Activated CD8-positive, alpha-beta T cell treated with anti-CD3 and anti-CD28 coated beads for 36 hours (primary cell): Measurements from ENCODE around the gene CDKN2A. TPM values are rescaled to one million over a fixed set of nuclear protein-coding genes. Genes with fewer than 3 reads are reported as not detected.

ENCODE experiments used
- ATAC-seq: fragments of 200-7000 bp; cut with Tn5 transposase; one replicate; pipeline ENCODE4 v1.10.0; 2021; ENCODE audit warnings: mild to moderate bottlenecking, moderate library complexity
- CTCF ChIA-PET: fragments of 350-600 bp; sonication (Branson Sonifier 250); formaldehyde crosslinking; loops from one replicate; lab custom pipeline; 2021; ENCODE audit warnings: antibody characterized with exemption; lab: Charles Lee
- POLR2A ChIA-PET: fragments of 350-600 bp; sonication (Branson Sonifier 250); formaldehyde crosslinking; loops from one replicate; lab custom pipeline; 2021; ENCODE audit warnings: antibody characterized with exemption; lab: Charles Lee
- DNase-seq: peaks from one replicate; pipeline ENCODE4 v3.0.0-alpha.2; 2020
- H3K27ac Mint-ChIP-seq: one replicate; pipeline ENCODE4 v1.8.0; 2021; ENCODE audit warnings: mild to moderate bottlenecking, mixed read lengths
- H3K27me3 Mint-ChIP-seq: one replicate; pipeline ENCODE4 v1.8.0; 2021; ENCODE audit warnings: mixed read lengths
- H3K36me3 Mint-ChIP-seq: one replicate; pipeline ENCODE4 v1.8.0; 2021; ENCODE audit warnings: low read depth, mixed read lengths
- H3K4me1 Mint-ChIP-seq: one replicate; pipeline ENCODE4 v1.8.0; 2021; ENCODE audit warnings: low read depth, mixed read lengths
- H3K4me3 Mint-ChIP-seq: one replicate; pipeline ENCODE4 v1.8.0; 2021; ENCODE audit warnings: mild to moderate bottlenecking, moderate library complexity, mixed read lengths
- H3K9me3 Mint-ChIP-seq: one replicate; pipeline ENCODE4 v1.8.0; 2021; ENCODE audit warnings: mixed read lengths
- intact Hi-C: fragments of 100-400 bp; cut with micrococcal nuclease; formaldehyde crosslinking; loops from one replicate; pipeline ENCODE4 v1.10.0; 2022
- total RNA-seq, 2 experiments: library from RNA; stranded (reverse); gene quantifications; one replicate each; pipeline ENCODE4 v1.2.3, GENCODE V29; 2021
- TF ChIP-seq, protein P1 (sequence below): fragments of 200-600 bp; IDR thresholded peaks from one replicate; pipeline ENCODE4 v1.8.0; 2022; ENCODE audit warnings: antibody characterized with exemption, mild to moderate bottlenecking

CDKN2A gene
- total RNA-seq, 2 experiments from 2014 or later, result 2.1 to 2.5 TPM

DNA sequence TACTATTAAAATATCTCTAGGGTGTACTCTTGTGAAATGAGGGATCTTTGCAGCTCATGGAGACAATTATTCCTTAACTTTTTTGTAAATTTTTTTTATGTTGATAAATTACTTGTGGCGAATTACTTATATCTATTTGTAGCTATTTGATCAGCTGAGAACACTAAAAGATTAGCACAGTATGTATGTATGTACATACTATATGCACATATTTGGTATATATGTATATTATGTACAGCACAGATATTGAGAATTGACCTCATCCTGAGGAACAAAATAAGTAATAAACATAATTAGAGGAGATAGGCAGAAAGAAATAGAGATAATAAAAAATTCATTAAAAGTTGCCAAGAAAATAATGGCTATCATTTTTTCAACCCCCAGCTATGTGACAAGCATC, 11.8 kb downstream of the CDKN2A start:
- DNase-seq (no peak), ATAC-seq (no peak)
- Mint-ChIP-seq H3K4me3 (no peak overlapping the region), H3K27ac (no peak overlapping the region), H3K27me3 (peaks cover 57% of the 10 kb centered on the region), H3K9me3 (no peaks in the 10 kb centered on the region), H3K4me1 (no peaks in the 10 kb centered on the region), H3K36me3 (no peaks in the 10 kb centered on the region)
- intact Hi-C loops, result no loop called here
- TF ChIP-seq, protein P1, sequence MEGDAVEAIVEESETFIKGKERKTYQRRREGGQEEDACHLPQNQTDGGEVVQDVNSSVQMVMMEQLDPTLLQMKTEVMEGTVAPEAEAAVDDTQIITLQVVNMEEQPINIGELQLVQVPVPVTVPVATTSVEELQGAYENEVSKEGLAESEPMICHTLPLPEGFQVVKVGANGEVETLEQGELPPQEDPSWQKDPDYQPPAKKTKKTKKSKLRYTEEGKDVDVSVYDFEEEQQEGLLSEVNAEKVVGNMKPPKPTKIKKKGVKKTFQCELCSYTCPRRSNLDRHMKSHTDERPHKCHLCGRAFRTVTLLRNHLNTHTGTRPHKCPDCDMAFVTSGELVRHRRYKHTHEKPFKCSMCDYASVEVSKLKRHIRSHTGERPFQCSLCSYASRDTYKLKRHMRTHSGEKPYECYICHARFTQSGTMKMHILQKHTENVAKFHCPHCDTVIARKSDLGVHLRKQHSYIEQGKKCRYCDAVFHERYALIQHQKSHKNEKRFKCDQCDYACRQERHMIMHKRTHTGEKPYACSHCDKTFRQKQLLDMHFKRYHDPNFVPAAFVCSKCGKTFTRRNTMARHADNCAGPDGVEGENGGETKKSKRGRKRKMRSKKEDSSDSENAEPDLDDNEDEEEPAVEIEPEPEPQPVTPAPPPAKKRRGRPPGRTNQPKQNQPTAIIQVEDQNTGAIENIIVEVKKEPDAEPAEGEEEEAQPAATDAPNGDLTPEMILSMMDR, result no peak
- CTCF ChIA-PET, result interaction anchor here (1.6 to 6.9 kb wide), 3 partner anchors 26 to 169 kb away, joined by 5 to 37 read pairs (median 6); partner anchors contain the start of gene CDKN2B
- POLR2A ChIA-PET, result no interaction called here

DNA sequence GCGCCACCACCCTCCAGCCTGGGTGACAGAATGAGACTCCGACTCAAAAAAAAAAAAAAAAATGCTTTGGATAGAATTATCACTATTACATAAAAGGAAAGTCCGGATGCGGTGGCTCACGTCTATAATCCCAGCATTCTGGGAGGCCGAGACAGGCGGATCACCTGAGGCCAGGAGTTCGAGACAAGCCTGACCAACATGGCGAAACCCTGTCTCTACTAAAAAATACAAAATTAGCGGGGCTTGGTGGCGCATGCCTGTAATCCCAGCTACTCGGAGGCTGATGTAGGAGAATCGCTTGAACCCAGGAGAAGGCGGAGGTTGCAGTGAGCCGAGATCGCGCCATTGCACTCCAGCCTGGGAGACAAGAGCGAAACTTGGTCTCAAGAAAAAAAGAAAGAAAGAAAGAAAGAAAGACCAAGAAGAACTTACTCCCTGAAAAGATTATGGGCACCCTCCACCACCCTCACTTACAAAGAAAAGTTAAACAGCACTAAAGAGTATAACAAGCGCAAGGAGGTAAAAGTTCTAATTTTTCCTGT, 17.8 kb downstream of the CDKN2A start:
- intact Hi-C loops, result no loop called here
- Mint-ChIP-seq H3K36me3 (no peaks in the 10 kb centered on the region), H3K27me3 (peaks cover 70% of the 10 kb centered on the region), H3K9me3 (no peaks in the 10 kb centered on the region), H3K4me3 (no peak overlapping the region), H3K27ac (no peak overlapping the region), H3K4me1 (peaks cover 13% of the 10 kb centered on the region)
- TF ChIP-seq, protein P1, result no peak
- ChIA-PET POLR2A (interaction anchor here (1.5 kb wide), 1 partner anchor 9 kb away, joined by 3 read pairs; no protein-coding TSS in a partner anchor), CTCF (interaction anchor here (1.0 to 2.1 kb wide), 5 partner anchors 18 to 163 kb away, joined by 3 to 7 read pairs (median 3); partner anchors contain the start of genes CDKN2A, CDKN2B and CDKN2B-AS1)
- DNase-seq, result no peak
- ATAC-seq, result no peak

DNA sequence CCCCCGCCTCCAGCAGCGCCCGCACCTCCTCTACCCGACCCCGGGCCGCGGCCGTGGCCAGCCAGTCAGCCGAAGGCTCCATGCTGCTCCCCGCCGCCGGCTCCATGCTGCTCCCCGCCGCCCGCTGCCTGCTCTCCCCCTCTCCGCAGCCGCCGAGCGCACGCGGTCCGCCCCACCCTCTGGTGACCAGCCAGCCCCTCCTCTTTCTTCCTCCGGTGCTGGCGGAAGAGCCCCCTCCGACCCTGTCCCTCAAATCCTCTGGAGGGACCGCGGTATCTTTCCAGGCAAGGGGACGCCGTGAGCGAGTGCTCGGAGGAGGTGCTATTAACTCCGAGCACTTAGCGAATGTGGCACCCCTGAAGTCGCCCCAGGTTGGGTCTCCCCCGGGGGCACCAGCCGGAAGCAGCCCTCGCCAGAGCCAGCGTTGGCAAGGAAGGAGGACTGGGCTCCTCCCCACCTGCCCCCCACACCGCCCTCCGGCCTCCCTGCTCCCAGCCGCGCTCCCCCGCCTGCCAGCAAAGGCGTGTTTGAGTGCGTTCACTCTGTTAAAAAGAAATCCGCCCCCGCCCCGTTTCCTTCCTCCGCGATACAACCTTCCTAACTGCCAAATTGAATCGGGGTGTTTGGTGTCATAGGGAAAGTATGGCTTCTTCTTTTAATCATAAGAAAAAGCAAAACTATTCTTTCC, 19.3 kb downstream of the CDKN2A start:
- ChIA-PET CTCF (interaction anchor here (2.1 to 4.4 kb wide), 2 partner anchors 34 kb away, joined by 7 to 37 read pairs; partner anchors contain the start of gene CDKN2B), POLR2A (no interaction called here)
- H3K27me3 Mint-ChIP-seq, result peaks cover 78% of the 10 kb centered on the region
- H3K4me1 Mint-ChIP-seq, result peaks cover 15% of the 10 kb centered on the region
- peak; percentile 83 for ATAC-seq
- intact Hi-C loops, result no loop called here
- TF ChIP-seq, protein P1, result no peak
- peak overlapping the region; percentile 78 for H3K4me3 Mint-ChIP-seq
- H3K36me3 Mint-ChIP-seq, result peaks cover 3% of the 10 kb centered on the region
- H3K27ac Mint-ChIP-seq, result no peak overlapping the region
- peaks cover 8% of the 10 kb centered on the region for H3K9me3 Mint-ChIP-seq
- DNase-seq, result peak; percentile 79

DNA sequence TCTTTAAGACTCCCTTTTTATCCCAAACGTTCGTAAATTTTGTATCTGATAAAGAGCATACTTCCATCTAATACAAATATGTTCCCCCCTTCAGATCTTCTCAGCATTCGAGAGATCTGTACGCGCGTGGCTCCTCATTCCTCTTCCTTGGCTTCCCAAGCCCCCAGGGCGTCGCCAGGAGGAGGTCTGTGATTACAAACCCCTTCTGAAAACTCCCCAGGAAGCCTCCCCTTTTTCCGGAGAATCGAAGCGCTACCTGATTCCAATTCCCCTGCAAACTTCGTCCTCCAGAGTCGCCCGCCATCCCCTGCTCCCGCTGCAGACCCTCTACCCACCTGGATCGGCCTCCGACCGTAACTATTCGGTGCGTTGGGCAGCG, 19.9 kb downstream of the CDKN2A start:
- CTCF ChIA-PET, result interaction anchor here (1.2 to 4.4 kb wide), 2 partner anchors 34 to 63 kb away, joined by 3 to 37 read pairs; partner anchors contain the start of gene CDKN2B

More for the DNA sequence above, 19.9 kb downstream of the CDKN2A start:
- POLR2A ChIA-PET, result no interaction called here
- H3K9me3 Mint-ChIP-seq, result peaks cover 8% of the 10 kb centered on the region
- peaks cover 78% of the 10 kb centered on the region for H3K27me3 Mint-ChIP-seq
- no peak for ATAC-seq
- H3K4me3 Mint-ChIP-seq, result peak overlapping the region; percentile 78
- no peak for DNase-seq
- TF ChIP-seq, protein P1, result no peak
- H3K4me1 Mint-ChIP-seq, result peaks cover 15% of the 10 kb centered on the region
- intact Hi-C loops, result no loop called here
- H3K36me3 Mint-ChIP-seq, result peaks cover 3% of the 10 kb centered on the region
- no peak overlapping the region for H3K27ac Mint-ChIP-seq
